GM12878 (cell line): Measurements from ENCODE around the gene GALNTL6. TPM values are rescaled to one million over a fixed set of nuclear protein-coding genes. Genes with fewer than 3 reads are reported as not detected.

Experiments
- ATAC-seq: fragments of 200-7000 bp; cut with Tn5 transposase; 3 replicates; pipeline ENCODE4 v1.9.1; 2020; ENCODE audit warnings: mild to moderate bottlenecking, moderate library complexity
- BruUV-seq: library from RNA; stranded (reverse); fragments of 400-500 nt; replicated peaks from 2 replicates; lab custom pipeline; 2021; lab: Mats Ljungman, UMichigan
- CTCF ChIA-PET: fragments of 300-600 bp; sonication (Branson Sonifier 250); formaldehyde crosslinking; extraction: SDS; loops from one replicate; lab custom pipeline; 2021; ENCODE audit warnings: inconsistent platforms; lab: Yijun Ruan, JAX
- POLR2A ChIA-PET: fragments of 350-600 bp; formaldehyde crosslinking; extraction: SDS; loops from one replicate; lab custom pipeline; 2021; ENCODE audit warnings: inconsistent platforms; lab: Charles Lee
- RAD21 ChIA-PET: fragments of 300-600 bp; sonication (Branson Sonifier 250); formaldehyde crosslinking; loops from one replicate; lab custom pipeline; 2023; ENCODE audit warnings: antibody characterized with exemption; ENCODE audit not compliant: unreplicated experiment; lab: Charles Lee
- SMC1A ChIA-PET: fragments of 300-600 bp; sonication (Branson Sonifier 250); formaldehyde crosslinking; loops from one replicate; lab custom pipeline; 2023; ENCODE audit not compliant: unreplicated experiment, uncharacterized antibody; lab: Charles Lee
- DNase-seq: peaks from one replicate; pipeline ENCODE4 v3.0.0-alpha.2; 2011; ENCODE audit warnings: low read depth, low spot score
- FAIRE-seq: peaks from 3 replicates; lab custom pipeline; 2011; peaks lifted over from hg19 to GRCh38; lab: Jason Lieb, UNC
- H2AFZ ChIP-seq: 2 replicates; pipeline ENCODE4 v1.6.0; 2011; ENCODE audit warnings: low read depth, low read length, control low read depth; ENCODE audit not compliant: control insufficient read depth
- H3K27ac ChIP-seq: 2 replicates; pipeline ENCODE4 v1.5.1; 2011; ENCODE audit warnings: control low read depth; ENCODE audit not compliant: control insufficient read depth, insufficient read depth
- H3K27me3 ChIP-seq, 2 experiments: replicated peaks in 1 of 2; 2 replicates each; pipeline versions ENCODE4 v1.6.0 to v1.6.1; 2011; ENCODE audit warnings: low read length in 1 of 2; ENCODE audit not compliant: control insufficient read depth in 2 of 2, insufficient read depth in 2 of 2
- H3K36me3 ChIP-seq, 2 experiments: 2 replicates each; pipeline ENCODE4 v1.5.1; 2011; ENCODE audit warnings: low read length in 1 of 2; ENCODE audit not compliant: control insufficient read depth in 2 of 2, insufficient read depth in 2 of 2
- H3K4me1 ChIP-seq: 2 replicates; pipeline ENCODE4 v1.6.1; 2011; ENCODE audit warnings: mild to moderate bottlenecking, low read length, moderate library complexity, mixed read lengths; ENCODE audit not compliant: control insufficient read depth, insufficient read depth
- H3K4me2 ChIP-seq: 2 replicates; pipeline ENCODE4 v1.6.0; 2011; ENCODE audit warnings: control low read depth; ENCODE audit not compliant: control insufficient read depth, insufficient read depth
- H3K4me3 ChIP-seq: fragments of 200-600 bp; sonication (generic); 2 replicates; pipeline ENCODE4 v1.5.1; 2016
- H3K79me2 ChIP-seq: 2 replicates; pipeline ENCODE4 v1.6.0; 2011; ENCODE audit warnings: low read length; ENCODE audit not compliant: control insufficient read depth, insufficient read depth
- H3K9ac ChIP-seq: 2 replicates; pipeline ENCODE4 v1.8.0; 2011; ENCODE audit warnings: low read length, control low read depth, mixed read lengths; ENCODE audit not compliant: control insufficient read depth, insufficient read depth
- H3K9me3 ChIP-seq: replicated peaks from 3 replicates; pipeline ENCODE4 v1.5.1; 2011; ENCODE audit warnings: mild to moderate bottlenecking, low read length; ENCODE audit not compliant: control insufficient read depth, insufficient read depth
- H4K20me1 ChIP-seq: 2 replicates; pipeline ENCODE4 v1.6.0; 2011; ENCODE audit not compliant: control insufficient read depth, insufficient read depth
- BCL11A ChIP-seq: IDR thresholded peaks from 2 replicates; pipeline ENCODE4 v1.6.1; 2011; ENCODE audit warnings: low read depth, low read length
- BMI1 ChIP-seq: fragments of 450-650 bp; IDR thresholded peaks from 2 replicates; pipeline ENCODE4 v1.6.1; 2016; ENCODE audit warnings: mild to moderate bottlenecking, moderate library complexity, borderline replicate concordance
- CHD2 ChIP-seq: IDR thresholded peaks from 2 replicates; pipeline ENCODE4 v1.6.1; 2011; ENCODE audit warnings: low read depth, low read length, improper control_type of control experiment, borderline replicate concordance
- E2F4 ChIP-seq: IDR thresholded peaks from 2 replicates; pipeline ENCODE4 v1.6.1; 2012; ENCODE audit warnings: low read depth, low read length, improper control_type of control experiment
- E2F8 ChIP-seq: fragments of 450-650 bp; IDR thresholded peaks from 2 replicates; pipeline ENCODE4 v1.6.1; 2018; ENCODE audit warnings: mild to moderate bottlenecking, low read depth, moderate library complexity; ENCODE audit not compliant: partially characterized antibody
- EP300 ChIP-seq, 2 experiments: fragments of 150-350 bp in 1 of 2; IDR thresholded peaks; 2 replicates each; pipeline ENCODE4 v1.6.1; 2011 to 2012; ENCODE audit warnings: low read depth in 2 of 2, low read length in 2 of 2, borderline replicate concordance in 1 of 2, improper control_type of control experiment in 1 of 2, inconsistent platforms in 1 of 2; ENCODE audit not compliant: control insufficient read depth in 1 of 2
- EZH2 ChIP-seq: IDR thresholded peaks from 2 replicates; pipeline ENCODE4 v1.6.1; 2012; ENCODE audit warnings: low read depth, mild to moderate bottlenecking, control low read depth, inconsistent platforms, low read length, borderline replicate concordance; ENCODE audit not compliant: control insufficient read depth
- IRF4 ChIP-seq: IDR thresholded peaks from 2 replicates; pipeline ENCODE4 v1.6.1; 2011; ENCODE audit warnings: low read depth, low read length
- MXI1 ChIP-seq: fragments of 150-350 bp; IDR thresholded peaks from 2 replicates; pipeline ENCODE4 v1.6.1; 2011; ENCODE audit warnings: low read depth, mild to moderate bottlenecking, inconsistent platforms, low read length, improper control_type of control experiment
- PAX8 ChIP-seq: fragments of 450-650 bp; IDR thresholded peaks from 2 replicates; pipeline ENCODE4 v1.6.1; 2017; ENCODE audit warnings: mild to moderate bottlenecking, moderate library complexity
- POU2F2 ChIP-seq: IDR thresholded peaks from 3 replicates; pipeline ENCODE4 v1.6.1; 2011; ENCODE audit warnings: low read depth, mild to moderate bottlenecking, low read length, borderline replicate concordance
- REST ChIP-seq: IDR thresholded peaks from 2 replicates; pipeline ENCODE4 v1.6.1; 2012; ENCODE audit warnings: mild to moderate bottlenecking, low read depth, low read length
- SMAD1 ChIP-seq: fragments of 450-650 bp; IDR thresholded peaks from 2 replicates; pipeline ENCODE4 v1.6.1; 2018; ENCODE audit warnings: mild to moderate bottlenecking, low read depth; ENCODE audit not compliant: partially characterized antibody
- SMC3 ChIP-seq: IDR thresholded peaks from 2 replicates; pipeline ENCODE4 v1.6.1; 2011; ENCODE audit warnings: low read length, improper control_type of control experiment, borderline replicate concordance
- SUPT20H ChIP-seq: IDR thresholded peaks from 2 replicates; pipeline ENCODE4 v1.6.1; 2011; ENCODE audit warnings: low read depth, mild to moderate bottlenecking, low read length, moderate library complexity, borderline replicate concordance; ENCODE audit not compliant: control insufficient read depth
- TARDBP ChIP-seq: IDR thresholded peaks from 2 replicates; pipeline ENCODE4 v1.6.1; 2016; ENCODE audit warnings: borderline replicate concordance
- TCF12 ChIP-seq: IDR thresholded peaks from 2 replicates; pipeline ENCODE4 v1.6.1; 2011; ENCODE audit warnings: low read depth, mild to moderate bottlenecking, low read length
- YBX1 ChIP-seq: fragments of 450-650 bp; IDR thresholded peaks from 2 replicates; pipeline ENCODE4 v1.6.1; 2016; ENCODE audit warnings: antibody characterized with exemption
- ZNF24 ChIP-seq: fragments of 450-650 bp; IDR thresholded peaks from 2 replicates; pipeline ENCODE4 v1.6.1; 2017; ENCODE audit warnings: antibody characterized with exemption, mild to moderate bottlenecking
- WGBS: methylation state at CpG from one replicate; pipeline ENCODE4 v1.1.6; 2016; ENCODE audit warnings: low lambda C conversion rate; ENCODE audit not compliant: insufficient replicate concordance, insufficient coverage; ENCODE audit errors: missing lambda C conversion rate; 5-methylcytosine and 5-hydroxymethylcytosine counted together
- in situ Hi-C: fragments of 300-500 bp; cut with MboI; formaldehyde crosslinking; loops from 9 replicates; pipeline ENCODE4 v1.14.3; 2018; ENCODE audit warnings: mixed read lengths
- intact Hi-C: fragments of 100-400 bp; cut with micrococcal nuclease; formaldehyde crosslinking; loops from one replicate; pipeline ENCODE4 v1.14.2; 2022; ENCODE audit not compliant: unreplicated experiment
- polyA plus RNA-seq, 11 experiments: library from polyadenylated mRNA; depleted of rRNA in 4 of 11; unstranded in 6 of 11; stranded (reverse) in 5 of 11; fragments of >200 nt; fragmentation: Nextera tagmentation in 4 of 11; fragmentation: Illumina TruSeq in 1 of 11; extraction: Ambion mirVana in 4 of 11; extraction: Trizol in 1 of 11; gene quantifications; 1 replicate in 1 of 11; 2 replicates in 10 of 11; pipeline versions ENCODE4 v1.2.1 to v1.2.3, GENCODE V29; 2011 to 2016; ENCODE audit warnings: inconsistent platforms in 2 of 11, missing spikeins in 2 of 11, low read depth in 1 of 11
- total RNA-seq, 4 experiments: library from RNA; depleted of rRNA in 3 of 4; stranded (reverse); fragments of >200 nt in 3 of 4; fragmentation: Illumina TruSeq in 1 of 4; extraction: Trizol in 1 of 4; gene quantifications; 2 replicates each; pipeline versions ENCODE4 v1.2.1 to v1.2.3, GENCODE V29; 2013 to 2021

The GALNTL6 gene
- total and polyA plus RNA-seq, 10 of the 15 experiments (the other 5 are each of a cell fraction or from before 2014, with no cell fraction given), result 0.01 to 0.29 TPM; not detected in 8

GRCh38 chr4:172352356-172352755, 539.2 kb downstream of the GALNTL6 start:
- Histone ChIP-seq H3K4me2 (no peak overlapping the region), H3K79me2 (no peaks in the 10 kb centered on the region), H4K20me1 (no peaks in the 10 kb centered on the region), H2AFZ (no peak overlapping the region), H3K36me3 (no peaks in the 10 kb centered on the region), H3K27me3 (no peaks in the 10 kb centered on the region), H3K9ac (no peak overlapping the region), H3K4me1 (no peaks in the 10 kb centered on the region), H3K4me3 (no peak overlapping the region), H3K9me3 (no peaks in the 10 kb centered on the region), H3K27ac (no peak overlapping the region)
- RAD21 ChIA-PET, result no interaction called here
- ATAC-seq (no peak), FAIRE-seq (no peak), DNase-seq (no peak)
- SMC1A ChIA-PET, result no interaction called here
- intact Hi-C loops (no loop called here), in situ Hi-C loops (no loop called here)
- no TSS peak for BruUV-seq
- POLR2A ChIA-PET, result no interaction called here
- CTCF ChIA-PET, result no interaction called here
- 0% methylated on average over 3 of the region's 3 CpGs for WGBS
- no peak for TF ChIP-seq REST
- TF ChIP-seq SUPT20H, result no peak
- no peak for TF ChIP-seq EZH2
- no peak for TF ChIP-seq SMAD1
- TF ChIP-seq SMC3, result no peak
- TF ChIP-seq BCL11A, result no peak
- TF ChIP-seq IRF4, result no peak
- TF ChIP-seq E2F4, result no peak
- no peak for TF ChIP-seq MXI1
- no peak for TF ChIP-seq E2F8
- TF ChIP-seq CHD2, result no peak
- TF ChIP-seq TARDBP, result no peak
- TF ChIP-seq TCF12, result no peak
- TF ChIP-seq BMI1, result no peak
- no peak for TF ChIP-seq YBX1
- no peak for TF ChIP-seq ZNF24
- TF ChIP-seq POU2F2, result no peak
- no peak for TF ChIP-seq EP300 (IDR thresholded peaks at IDR 0.05; ENCODE audit: borderline replicate concordance in 1 of 2, control insufficient read depth in 1 of 2, low read depth in 2 of 2, low read length in 2 of 2)
- no peak for TF ChIP-seq PAX8
